PC-9 (cell line): ENCODE results near the gene OPTC.

Experiments used
- CTCF ChIP-seq: fragments of 200-600 bp; sonication (generic); conservative IDR thresholded peaks from 2 replicates; pipeline ENCODE4 v1.6.1; 2017; ENCODE audit warnings: mixed run types, antibody characterized with exemption, mild to moderate bottlenecking, moderate library complexity
- EZH2 ChIP-seq: fragments of 200-600 bp; sonication (generic); IDR thresholded peaks from 2 replicates; pipeline ENCODE4 v1.8.0; 2017; ENCODE audit warnings: antibody characterized with exemption, low read depth

DNA sequence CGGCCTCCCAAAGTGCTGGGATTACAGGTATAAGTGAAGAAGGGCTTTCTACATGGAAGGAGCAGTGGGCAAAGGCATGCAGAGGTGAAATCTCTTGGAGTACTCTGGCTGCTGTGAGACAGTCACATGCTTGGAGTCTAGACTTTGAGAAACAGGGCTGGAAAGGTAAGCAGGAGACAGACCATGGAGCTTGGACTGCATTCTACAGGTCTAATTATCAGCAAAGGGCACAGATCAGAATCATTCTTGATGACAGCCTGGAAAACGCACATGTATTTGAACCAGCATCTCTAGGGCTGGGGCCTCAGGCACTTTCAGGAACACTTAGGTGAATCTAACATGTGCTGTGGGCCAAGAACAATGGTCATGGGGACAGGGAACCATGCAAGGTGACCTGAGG is 25.6 kb upstream of the OPTC start:
- TF ChIP-seq CTCF (no peak), EZH2 (no peak)
